ENCODE data around the gene C14orf180.

DNA sequence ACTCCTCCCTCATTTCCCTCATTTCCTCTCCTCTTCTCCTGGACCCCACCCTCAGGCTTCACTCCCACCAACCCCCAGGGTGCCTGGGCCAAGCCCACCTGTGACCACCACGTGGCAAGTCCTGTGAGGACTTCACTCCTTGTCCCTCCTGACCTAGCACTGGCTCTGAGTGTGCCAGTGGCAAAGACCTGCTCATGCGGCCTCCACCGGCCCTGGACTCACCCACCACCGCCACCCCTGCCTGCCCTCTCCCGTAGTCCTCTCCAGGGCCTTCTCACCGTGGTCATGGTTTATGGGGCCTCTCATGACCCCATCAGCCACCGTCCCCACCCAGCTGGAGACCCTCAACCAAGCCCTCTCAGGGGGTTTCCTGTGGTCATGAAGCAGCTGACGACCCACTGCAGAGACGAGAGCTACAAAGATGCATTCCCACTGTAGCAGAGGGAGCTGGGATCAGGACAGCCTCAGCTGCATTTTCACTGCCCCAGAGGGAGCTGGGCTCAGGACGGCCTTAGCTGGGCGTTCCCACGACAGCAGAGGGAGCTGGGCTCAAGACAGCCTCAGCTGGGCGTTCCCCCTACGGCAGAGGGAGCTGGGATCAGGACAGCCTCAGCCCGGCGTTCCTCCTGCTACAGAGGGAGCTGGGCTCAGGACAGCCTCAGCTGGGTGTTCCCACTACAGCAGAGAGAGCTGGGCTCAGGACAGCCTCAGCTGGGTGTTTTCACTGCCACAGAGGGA, 3.2 kb upstream of the C14orf180 start:
- TF ChIP-seq, protein P1, sequence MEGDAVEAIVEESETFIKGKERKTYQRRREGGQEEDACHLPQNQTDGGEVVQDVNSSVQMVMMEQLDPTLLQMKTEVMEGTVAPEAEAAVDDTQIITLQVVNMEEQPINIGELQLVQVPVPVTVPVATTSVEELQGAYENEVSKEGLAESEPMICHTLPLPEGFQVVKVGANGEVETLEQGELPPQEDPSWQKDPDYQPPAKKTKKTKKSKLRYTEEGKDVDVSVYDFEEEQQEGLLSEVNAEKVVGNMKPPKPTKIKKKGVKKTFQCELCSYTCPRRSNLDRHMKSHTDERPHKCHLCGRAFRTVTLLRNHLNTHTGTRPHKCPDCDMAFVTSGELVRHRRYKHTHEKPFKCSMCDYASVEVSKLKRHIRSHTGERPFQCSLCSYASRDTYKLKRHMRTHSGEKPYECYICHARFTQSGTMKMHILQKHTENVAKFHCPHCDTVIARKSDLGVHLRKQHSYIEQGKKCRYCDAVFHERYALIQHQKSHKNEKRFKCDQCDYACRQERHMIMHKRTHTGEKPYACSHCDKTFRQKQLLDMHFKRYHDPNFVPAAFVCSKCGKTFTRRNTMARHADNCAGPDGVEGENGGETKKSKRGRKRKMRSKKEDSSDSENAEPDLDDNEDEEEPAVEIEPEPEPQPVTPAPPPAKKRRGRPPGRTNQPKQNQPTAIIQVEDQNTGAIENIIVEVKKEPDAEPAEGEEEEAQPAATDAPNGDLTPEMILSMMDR (conservative IDR thresholded peaks at IDR 0.05): no peak
- TF ChIP-seq EZH2 (IDR thresholded peaks at IDR 0.05; ENCODE audit: low read depth): no peak
